ENCODE data around the gene RREB1. TPM values are rescaled to one million over a fixed set of nuclear protein-coding genes. Genes with fewer than 3 reads are reported as not detected.

RREB1 gene
- polyA plus RNA-seq, 1 experiment = 2.6 TPM

- CTCF ChIA-PET = interaction anchor here (1.6 to 2.7 kb wide), 2 partner anchors 10 to 36 kb away, joined by 5 to 15 read pairs; no protein-coding TSS in a partner anchor
- Histone ChIP-seq H3K4me3 (ENCODE audit: low read depth, low read length) (no peak overlapping the region), H3K27ac (ENCODE audit: low read depth, low read length) (no peak overlapping the region), H3K27me3 (ENCODE audit: control insufficient read depth, insufficient read depth, low read length) (no peaks in the 10 kb centered on the region), H3K9me3 (ENCODE audit: control insufficient read depth, insufficient read depth, low read length) (no peaks in the 10 kb centered on the region)
- TF ChIP-seq, protein P1, sequence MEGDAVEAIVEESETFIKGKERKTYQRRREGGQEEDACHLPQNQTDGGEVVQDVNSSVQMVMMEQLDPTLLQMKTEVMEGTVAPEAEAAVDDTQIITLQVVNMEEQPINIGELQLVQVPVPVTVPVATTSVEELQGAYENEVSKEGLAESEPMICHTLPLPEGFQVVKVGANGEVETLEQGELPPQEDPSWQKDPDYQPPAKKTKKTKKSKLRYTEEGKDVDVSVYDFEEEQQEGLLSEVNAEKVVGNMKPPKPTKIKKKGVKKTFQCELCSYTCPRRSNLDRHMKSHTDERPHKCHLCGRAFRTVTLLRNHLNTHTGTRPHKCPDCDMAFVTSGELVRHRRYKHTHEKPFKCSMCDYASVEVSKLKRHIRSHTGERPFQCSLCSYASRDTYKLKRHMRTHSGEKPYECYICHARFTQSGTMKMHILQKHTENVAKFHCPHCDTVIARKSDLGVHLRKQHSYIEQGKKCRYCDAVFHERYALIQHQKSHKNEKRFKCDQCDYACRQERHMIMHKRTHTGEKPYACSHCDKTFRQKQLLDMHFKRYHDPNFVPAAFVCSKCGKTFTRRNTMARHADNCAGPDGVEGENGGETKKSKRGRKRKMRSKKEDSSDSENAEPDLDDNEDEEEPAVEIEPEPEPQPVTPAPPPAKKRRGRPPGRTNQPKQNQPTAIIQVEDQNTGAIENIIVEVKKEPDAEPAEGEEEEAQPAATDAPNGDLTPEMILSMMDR (IDR thresholded peaks at IDR 0.05; ENCODE audit: low read depth, low read length) = no peak
- DNase-seq (ENCODE audit: low read depth, low spot score) = no peak
- POLR2A ChIA-PET = no interaction called here
Measured at GRCh38 chr6:7207720-7208119, 100.0 kb downstream of the RREB1 start.

GRCh38 chr6:7213416-7213815, 105.7 kb downstream of the RREB1 start:
- Histone ChIP-seq H3K4me3 (ENCODE audit: low read depth, low read length) (no peak overlapping the region), H3K27me3 (ENCODE audit: control insufficient read depth, insufficient read depth, low read length) (no peaks in the 10 kb centered on the region), H3K9me3 (ENCODE audit: control insufficient read depth, insufficient read depth, low read length) (no peaks in the 10 kb centered on the region; the same call in 1 of the 2 replicates), H3K27ac (ENCODE audit: low read depth, low read length) (no peak overlapping the region)
- ChIA-PET CTCF (no interaction called here), POLR2A (no interaction called here)
- no peak for DNase-seq (ENCODE audit: low read depth, low spot score)
- TF ChIP-seq, protein P1 (IDR thresholded peaks at IDR 0.05; ENCODE audit: low read depth, low read length) = no peak

DNA sequence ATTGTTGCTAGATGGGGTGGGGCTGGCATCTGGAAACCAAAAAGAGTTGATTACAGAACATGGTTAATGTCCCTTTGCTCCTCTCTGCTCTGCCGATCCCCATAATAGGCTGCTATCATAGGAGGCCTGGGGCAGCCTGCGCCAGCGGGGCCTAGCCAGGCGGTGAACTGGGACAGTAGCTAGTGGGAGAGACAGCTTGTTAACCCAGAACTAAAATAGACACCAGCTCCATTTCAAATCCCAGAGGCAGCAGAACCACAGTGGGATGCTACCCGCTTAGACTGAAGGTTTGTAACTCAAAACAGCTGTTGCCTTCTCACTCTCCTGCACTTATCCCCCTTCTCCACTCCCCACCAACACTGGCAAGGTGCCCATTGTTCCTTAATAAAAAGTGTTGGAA, 106.7 kb downstream of the RREB1 start:
- H3K27ac ChIP-seq (ENCODE audit: low read depth, low read length) = no peak overlapping the region

DNA sequence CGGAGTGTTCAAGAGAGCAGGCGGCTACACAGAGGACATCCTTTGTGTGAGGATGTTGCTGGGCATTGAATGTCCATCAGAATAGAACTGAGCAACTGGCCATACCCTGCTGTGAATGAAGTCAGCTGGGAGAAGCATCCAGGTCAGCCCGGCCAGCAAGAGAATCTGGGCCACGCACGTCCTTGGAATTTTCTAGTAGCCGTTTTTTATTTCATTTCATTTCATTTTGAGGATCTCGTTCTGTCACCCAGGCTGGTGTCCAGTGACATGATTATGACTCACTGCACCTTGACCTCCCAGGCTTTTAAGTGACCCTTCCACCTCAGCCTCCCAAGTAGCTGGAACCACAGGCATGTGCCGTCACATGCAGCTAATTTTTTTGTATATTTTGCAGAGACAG, 107.4 kb downstream of the RREB1 start:
- TF ChIP-seq, protein P1 (IDR thresholded peaks at IDR 0.05; ENCODE audit: low read depth, low read length) = no peak
- no peaks in the 10 kb centered on the region; the same call in 1 of the 2 replicates for H3K9me3 ChIP-seq (ENCODE audit: control insufficient read depth, insufficient read depth, low read length)
- no peak overlapping the region for H3K4me3 ChIP-seq (ENCODE audit: low read depth, low read length)
- ChIA-PET CTCF (no interaction called here), POLR2A (no interaction called here)
- DNase-seq (ENCODE audit: low read depth, low spot score) = no peak
- peak overlapping the region; percentile 11 for H3K27ac ChIP-seq (ENCODE audit: low read depth, low read length)
- no peaks in the 10 kb centered on the region for H3K27me3 ChIP-seq (ENCODE audit: control insufficient read depth, insufficient read depth, low read length)

More for the DNA sequence above, 106.7 kb downstream of the RREB1 start:
- Histone ChIP-seq H3K27me3 (ENCODE audit: control insufficient read depth, insufficient read depth, low read length) (no peaks in the 10 kb centered on the region), H3K4me3 (ENCODE audit: low read depth, low read length) (no peak overlapping the region), H3K9me3 (ENCODE audit: control insufficient read depth, insufficient read depth, low read length) (no peaks in the 10 kb centered on the region; the same call in 1 of the 2 replicates)
- DNase-seq (ENCODE audit: low read depth, low spot score) = no peak
- TF ChIP-seq, protein P1 (IDR thresholded peaks at IDR 0.05; ENCODE audit: low read depth, low read length) = no peak
- POLR2A ChIA-PET = interaction anchor here (0.6 kb wide), 1 partner anchor 56 kb away, joined by 10 read pairs; no protein-coding TSS in a partner anchor
- CTCF ChIA-PET = interaction anchor here (0.5 kb wide), 1 partner anchor 14 kb away, joined by 5 read pairs; no protein-coding TSS in a partner anchor

DNA sequence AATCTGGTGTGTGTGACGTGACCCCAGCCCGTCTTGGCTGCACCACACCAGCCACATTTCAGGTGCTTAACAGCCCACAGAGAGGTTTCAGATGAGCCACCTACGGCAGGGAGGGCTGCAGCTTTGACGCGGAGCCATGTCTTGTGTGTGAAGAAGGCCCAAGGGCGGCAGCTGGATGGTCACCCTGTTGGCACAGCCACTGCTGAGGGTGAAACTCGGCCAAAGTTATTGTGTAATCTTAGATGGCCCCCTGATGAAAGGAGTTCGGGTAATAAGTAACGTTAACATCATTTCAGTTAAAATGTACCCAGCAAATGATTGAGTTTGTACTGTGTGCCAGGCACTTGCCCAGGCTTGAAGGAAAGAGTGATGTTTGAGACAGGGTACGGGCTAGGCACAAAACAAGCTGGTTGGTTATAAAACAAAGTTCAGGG, 108.1 kb downstream of the RREB1 start:
- CTCF ChIA-PET = interaction anchor here (1.3 kb wide), 1 partner anchor 539 kb away, joined by 3 read pairs; no protein-coding TSS in a partner anchor

More for the DNA sequence above, 108.1 kb downstream of the RREB1 start:
- POLR2A ChIA-PET = no interaction called here
- Histone ChIP-seq H3K27ac (ENCODE audit: low read depth, low read length) (peak overlapping the region; percentile 11), H3K9me3 (ENCODE audit: control insufficient read depth, insufficient read depth, low read length) (no peaks in the 10 kb centered on the region; the same call in 1 of the 2 replicates), H3K27me3 (ENCODE audit: control insufficient read depth, insufficient read depth, low read length) (no peaks in the 10 kb centered on the region), H3K4me3 (ENCODE audit: low read depth, low read length) (no peak overlapping the region)
- TF ChIP-seq, protein P1 (IDR thresholded peaks at IDR 0.05; ENCODE audit: low read depth, low read length) = no peak
- DNase-seq (ENCODE audit: low read depth, low spot score) = no peak
